ENCODE measurements around the gene CNIH3. TPM values are rescaled to one million over a fixed set of nuclear protein-coding genes. Genes with fewer than 3 reads are reported as not detected.
A peak's percentile ranks its signal among the peaks of the same experiment; 100 is the strongest.

CNIH3 gene
- total RNA-seq, 1 experiment from 2014 or later: 29.1 TPM

DNA sequence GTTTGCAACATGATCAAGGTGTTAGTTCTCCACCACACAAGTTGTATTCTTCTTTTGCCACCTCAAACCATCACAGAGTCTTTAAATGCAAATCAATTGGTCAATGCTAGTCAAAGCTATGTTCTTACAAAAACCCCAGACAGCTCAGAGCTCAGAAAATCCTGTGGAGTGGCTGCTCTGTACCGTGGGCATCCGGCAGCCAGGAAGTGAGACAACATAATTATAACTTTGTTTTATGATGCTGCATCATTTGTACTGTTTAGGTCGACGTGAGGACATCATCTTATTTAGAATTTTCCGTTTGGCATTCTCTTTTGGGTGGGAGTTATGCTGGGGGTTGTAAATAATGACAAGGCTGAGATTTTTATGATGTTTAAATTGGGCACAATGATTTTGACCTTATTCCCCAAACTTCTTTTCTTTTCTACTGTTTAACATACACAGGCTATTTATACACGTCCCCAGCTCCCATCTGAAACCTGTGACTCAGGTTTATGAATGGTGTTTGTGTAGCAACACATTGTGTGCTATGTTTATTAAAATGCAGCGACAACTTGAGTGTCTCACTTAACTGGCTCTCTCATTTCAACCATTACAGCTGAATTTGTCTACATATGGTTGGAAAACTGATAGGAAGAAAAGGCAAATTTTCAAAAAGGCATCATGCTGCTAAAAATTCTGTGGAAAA lies 124.0 kb downstream of the CNIH3 start:
- DNase-seq (ENCODE audit: low read depth): no peak

DNA sequence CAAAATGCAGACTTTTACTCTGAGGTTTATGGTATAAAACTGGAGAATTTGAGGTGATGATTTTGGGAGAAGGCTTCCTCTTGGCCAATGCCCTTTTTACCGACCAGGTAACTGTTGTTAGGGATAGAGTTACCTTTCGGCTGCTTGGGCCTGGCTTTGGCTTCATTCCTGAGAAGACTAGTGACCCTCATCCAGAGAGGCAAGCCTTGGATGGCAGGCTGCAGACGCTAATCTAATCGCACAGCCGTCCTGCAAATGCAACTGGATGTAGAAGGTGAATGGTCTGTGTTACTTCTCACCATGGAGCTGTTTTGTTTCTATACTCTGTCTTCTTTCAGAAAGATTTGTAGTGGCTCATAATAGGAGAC lies 124.6 kb downstream of the CNIH3 start:
- DNase-seq (ENCODE audit: low read depth): no peak

DNA sequence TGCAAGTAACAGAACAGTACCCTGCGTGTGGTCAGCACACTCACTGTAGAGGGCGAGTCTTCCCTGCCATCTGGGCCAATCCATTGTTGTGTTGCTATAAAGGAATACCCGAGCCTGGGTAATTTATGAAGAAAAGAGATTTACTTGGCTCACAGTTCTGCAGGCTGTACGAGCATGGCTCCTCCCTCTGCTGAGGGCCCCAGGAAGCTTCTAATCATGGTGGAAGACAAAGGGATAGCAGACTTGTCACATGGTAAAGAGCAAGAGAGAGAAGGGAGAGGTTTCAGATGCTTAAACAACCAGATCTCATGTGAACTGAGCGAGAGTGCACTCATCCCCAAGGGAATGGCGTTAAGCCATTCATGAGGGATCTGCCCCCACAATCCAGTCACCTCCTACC lies 126.2 kb downstream of the CNIH3 start:
- no peak for DNase-seq (ENCODE audit: low read depth)

DNA sequence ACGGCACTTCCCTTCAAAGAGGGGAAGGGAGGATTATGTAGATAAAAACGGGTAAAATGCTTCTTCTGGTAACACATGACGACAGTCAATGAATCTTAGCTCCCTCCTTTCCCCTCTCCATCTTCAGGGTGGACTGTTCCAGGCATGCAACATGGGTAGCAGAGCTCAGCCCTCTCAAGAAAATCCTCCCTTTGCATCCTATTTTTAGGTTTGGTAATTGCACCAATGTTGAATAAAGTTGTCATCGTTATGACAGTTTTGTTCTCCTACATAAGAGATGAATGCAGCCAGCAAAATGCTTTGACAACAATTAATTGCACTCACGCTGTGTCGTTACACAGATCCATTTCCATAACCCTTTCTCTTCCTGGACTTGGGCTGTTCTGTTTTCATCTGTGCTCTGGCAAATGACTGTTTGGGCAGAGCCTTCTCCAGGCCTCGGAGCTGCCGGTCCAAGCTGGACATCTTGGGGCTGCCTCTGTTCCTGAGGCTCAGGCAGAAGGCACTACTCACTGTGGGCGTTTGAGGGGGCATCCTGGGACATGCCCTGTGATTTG lies 127.6 kb downstream of the CNIH3 start:
- DNase-seq (ENCODE audit: low read depth): no peak

DNA sequence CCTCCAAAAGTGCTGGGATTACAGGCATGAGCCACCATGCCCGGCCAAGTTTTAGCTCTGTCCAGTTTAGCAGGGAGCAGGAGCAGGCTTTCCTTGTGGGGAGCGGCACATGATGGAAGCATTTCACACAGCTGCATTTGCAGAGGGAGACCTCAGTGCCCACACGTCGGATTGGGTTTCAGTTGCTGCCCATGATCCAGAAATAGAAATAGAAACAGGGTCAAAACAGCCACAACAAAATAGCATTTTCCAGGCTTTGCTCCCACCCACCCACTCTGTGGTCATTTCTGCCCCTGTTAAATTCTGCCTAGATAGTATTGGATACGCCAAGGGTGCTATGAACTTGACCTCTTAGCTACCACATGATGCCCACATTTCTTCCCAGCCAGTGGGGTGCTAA lies 128.4 kb downstream of the CNIH3 start:
- DNase-seq (ENCODE audit: low read depth): no peak

DNA sequence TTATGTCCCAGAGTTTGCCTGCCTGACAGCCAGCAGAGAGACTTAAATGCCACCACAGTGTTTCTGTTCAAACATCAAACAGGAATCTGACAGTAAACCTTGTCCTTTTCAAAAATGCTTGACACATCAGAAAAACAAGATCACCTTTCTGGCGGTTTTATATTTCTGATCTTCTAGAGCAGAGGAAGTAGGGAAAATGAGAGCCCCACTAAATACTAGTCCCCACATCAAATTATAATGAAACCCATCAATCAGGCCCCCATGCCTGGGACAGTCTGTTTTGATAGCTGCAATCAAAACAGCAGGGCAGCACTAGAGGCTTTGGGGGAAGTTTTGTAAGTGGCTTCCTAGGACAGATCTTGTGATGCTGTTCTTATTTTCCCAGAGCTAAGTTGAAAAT lies 129.3 kb downstream of the CNIH3 start:
- DNase-seq (ENCODE audit: low read depth): no peak

DNA sequence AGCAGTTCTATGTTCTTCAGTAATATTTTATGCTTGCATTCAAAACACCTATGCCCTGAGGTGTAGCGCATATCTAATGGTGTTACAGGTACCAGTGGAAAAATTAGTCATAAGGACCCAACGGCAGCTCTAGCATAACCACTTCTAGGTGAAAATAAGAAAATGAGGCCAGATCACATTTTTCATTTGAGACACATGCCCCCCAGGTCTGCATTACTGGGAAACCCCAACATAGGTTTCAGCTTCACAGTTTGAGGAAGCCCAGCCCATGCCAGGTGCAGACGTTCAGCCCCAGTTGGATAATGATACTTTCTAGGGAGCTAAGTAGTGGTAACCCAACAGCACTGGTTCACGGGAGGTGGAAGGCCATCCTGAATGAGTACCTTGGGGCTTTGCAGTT lies 129.8 kb downstream of the CNIH3 start:
- DNase-seq (ENCODE audit: low read depth): no peak

DNA sequence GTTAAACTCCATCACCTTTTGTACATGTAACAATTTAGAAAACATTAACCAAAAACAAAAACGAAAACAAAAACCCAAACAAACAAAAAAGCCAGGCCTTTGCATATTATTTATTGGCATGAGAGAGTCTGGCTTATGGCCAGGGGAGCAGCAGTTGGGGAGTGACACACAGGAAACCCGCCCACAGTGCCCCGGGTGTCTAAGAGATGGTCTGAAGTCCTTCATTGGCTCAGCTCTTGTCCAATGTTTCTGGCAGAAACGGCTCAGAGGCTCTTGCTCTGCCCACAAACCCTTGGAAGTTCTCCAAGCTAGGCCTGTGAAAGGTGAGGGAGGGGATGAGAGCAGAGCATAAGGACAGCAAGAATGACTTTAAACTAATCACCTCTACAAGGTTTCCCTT lies 131.5 kb downstream of the CNIH3 start:
- peak; percentile 84 for DNase-seq (ENCODE audit: low read depth)

DNA sequence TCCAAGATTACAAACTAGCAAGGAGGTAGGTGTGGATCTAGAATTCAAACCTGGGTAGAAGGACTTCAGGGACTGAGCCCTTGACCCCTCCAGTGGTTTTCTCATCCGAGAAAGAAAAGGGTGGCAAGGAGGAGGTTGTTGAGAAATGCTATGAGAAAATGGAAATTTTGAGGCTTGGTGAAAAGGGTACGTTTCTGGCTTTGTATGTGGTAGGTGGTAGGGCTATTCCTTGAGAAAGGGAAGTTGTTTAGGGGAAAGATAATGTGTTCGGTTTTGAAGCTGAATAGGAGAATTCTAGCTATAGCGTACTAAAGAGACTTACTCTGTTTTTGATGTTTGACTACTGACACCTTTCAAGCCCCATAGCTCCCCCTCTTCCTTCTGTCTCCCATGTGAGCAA lies 133.8 kb downstream of the CNIH3 start:
- DNase-seq (ENCODE audit: low read depth): no peak

DNA sequence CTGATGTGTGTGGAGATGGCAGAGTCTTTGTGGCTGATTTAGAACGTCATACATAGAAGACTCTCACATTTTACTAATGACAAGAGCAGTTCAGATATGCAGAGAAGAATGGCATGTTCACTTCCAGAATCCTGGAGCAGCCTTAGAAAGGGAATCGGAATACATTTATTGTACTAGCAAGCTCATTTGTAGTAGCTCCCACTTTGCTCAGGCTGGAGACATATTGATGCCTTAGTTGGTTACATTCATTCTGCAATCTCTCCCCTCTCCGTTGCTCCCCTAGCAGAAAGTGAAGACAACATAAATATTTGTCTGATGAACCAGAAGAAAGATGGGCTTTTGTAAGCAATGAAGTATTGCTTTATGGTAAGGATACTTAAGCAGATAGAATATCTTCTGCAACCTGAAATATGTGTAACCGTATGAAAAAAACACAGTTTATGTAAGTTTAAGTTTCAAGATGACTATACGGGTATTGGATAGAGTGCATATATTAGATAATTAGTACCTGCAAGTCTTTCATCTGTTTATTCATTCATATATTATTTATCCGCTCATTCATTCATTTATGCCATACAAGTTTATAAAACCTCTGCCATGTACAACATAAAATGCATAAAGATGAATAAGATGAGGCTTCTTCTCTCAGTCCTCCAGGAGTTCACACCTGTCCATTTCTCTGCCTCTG lies 135.7 kb downstream of the CNIH3 start:
- DNase-seq (ENCODE audit: low read depth): no peak

DNA sequence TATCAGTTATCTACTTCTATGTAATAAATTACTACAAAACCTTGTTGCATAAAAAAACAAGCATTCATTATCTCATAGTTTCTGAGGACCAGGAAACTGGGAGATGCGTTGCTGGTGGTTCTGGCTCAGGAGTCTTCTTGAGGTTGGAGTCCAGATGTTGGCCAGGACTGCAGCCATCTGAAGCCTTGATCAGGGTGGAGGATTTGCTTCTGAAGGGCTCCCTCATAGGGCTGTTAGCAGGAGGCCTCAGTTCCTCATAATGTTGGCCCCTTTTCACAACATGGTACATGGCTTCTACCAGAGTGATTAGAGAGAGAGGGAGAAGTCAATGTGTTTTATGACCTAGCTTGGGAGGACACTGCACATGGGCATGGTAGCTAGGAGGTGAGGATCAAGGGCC lies 137.4 kb downstream of the CNIH3 start:
- no peak for DNase-seq (ENCODE audit: low read depth)

DNA sequence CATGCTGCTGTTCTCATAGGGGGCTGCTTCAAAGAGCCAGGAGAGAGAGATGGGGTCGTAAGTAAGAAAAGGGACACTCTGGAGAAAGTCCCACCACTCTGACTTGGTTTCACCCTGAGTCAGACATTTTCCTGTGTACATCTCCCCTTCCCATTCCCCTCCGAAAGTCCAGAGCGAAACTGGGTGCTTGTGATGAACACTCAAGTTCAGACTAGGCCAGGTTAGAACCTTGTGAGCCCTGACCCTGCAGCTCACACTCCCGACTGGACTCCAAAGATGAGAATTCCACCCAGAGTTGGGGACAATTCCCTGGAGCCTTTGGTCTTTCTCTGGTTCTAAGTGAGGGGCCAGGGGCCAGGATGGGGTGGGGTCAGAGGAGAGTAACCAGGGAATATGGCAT lies 139.5 kb downstream of the CNIH3 start:
- DNase-seq (ENCODE audit: low read depth): no peak

DNA sequence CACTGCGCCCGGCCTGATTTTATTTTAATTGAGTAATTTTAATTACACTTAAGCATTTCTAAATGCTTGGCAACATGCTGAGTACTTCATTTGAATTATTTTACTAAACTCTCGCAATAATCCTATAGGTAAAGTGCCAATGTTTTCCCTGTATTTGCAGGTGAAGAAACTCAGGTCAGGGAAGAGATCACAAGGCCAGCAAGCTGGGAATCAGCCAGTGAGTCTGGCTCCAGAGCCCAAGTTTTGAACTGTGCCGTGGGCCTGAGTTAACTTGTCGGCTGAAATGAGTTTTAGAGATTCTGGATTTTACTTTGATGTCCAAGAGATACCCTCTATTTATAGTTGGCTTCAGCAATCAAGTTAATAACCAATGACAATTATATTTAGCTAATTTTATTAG lies 141.4 kb downstream of the CNIH3 start:
- DNase-seq (ENCODE audit: low read depth): no peak

DNA sequence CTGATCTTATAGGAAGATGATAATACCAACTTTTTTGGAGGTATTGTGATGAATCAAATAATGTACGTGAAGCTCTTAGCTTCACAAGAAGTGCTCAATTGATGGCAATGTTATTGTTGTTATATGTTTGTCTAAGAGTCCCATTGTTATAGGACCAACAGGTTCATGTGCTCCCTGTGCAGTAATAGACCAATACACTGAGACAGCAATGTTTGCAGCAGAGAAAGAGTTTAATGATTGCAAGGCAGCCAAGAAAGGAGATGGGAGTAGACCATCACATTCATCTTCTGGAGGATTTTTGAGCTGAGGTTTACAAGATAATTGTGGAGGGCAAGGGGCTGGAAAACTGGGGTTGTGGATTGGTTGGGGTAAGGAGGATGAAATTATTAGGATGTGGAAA lies 143.0 kb downstream of the CNIH3 start:
- DNase-seq (ENCODE audit: low read depth): no peak

DNA sequence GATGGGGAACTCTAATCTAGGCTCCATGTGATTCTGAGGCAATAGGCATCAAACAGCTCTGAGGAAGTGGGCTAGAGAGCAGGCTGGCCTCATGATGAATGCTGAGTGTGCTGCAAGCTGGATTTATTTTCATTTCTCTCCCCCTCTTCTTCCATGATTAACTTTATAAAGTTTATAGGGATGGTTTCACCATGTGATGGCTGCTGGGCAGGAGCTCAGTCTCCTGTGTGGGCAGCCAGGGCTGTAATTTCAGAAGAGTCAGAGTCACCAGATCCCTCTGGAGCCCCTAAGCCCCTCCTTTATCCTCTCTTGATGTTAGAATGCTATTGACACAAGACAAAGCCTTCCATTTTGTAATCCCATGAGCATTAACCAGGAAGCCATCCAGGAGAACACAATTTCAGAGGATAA lies 143.6 kb downstream of the CNIH3 start:
- no peak for DNase-seq (ENCODE audit: low read depth)

DNA sequence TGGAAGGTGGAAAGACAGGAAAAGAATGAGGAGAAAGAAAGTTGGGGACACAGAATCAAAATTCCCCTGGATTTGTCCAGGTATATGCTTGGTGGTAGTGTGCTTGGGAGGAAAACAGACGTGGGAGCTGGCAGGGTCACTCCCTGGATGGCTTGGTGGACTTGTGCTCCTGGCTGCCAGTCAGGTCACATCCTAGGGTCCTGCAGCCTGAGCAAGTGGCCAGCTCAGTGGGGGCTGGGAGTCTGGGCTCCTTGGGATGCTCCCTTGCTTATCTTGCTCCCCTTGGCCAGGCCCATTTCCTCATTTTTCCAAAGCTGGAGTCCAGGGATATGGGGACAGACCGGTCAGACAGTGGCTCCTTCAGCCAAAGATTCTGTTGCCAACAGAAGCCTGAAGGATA lies 144.0 kb downstream of the CNIH3 start:
- DNase-seq (ENCODE audit: low read depth): no peak

DNA sequence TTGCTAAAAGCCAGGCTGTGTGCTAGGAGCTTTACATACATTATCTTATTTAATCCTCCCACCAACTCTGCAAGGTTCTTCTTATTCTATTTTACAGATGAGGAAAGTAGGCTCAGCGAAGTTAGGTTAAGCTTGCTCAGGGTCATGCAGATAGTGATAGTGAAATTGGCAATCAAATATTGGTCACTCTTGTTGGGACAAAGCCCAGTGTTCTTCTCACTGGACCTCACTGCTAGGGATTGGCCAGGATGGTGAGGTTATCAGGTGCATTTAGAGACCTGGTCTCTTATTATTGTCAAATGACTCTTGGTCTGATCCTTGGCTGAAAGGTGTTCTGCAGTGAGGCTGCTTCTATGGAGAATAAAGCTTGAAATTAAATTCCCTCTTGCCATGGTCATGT lies 145.1 kb downstream of the CNIH3 start:
- no peak for DNase-seq (ENCODE audit: low read depth)

DNA sequence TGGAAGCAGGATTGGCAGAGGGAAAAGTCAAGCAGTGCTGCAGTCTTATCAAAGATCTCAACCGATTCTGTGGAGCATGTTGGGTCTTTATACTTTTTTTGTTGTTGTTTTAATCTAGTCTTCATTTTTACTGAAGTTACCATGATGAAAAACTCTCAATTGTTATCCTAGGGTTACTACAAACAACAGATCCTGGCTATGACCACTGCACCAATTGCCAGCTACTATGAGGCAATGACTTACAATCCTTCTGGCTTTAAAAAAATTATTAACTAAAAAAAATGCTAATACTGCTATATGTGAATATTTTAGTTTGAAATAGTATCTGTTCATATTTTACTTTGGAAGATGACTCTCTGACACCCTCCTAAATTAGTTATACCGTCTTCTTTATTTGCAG lies 145.9 kb downstream of the CNIH3 start:
- DNase-seq (ENCODE audit: low read depth): no peak

DNA sequence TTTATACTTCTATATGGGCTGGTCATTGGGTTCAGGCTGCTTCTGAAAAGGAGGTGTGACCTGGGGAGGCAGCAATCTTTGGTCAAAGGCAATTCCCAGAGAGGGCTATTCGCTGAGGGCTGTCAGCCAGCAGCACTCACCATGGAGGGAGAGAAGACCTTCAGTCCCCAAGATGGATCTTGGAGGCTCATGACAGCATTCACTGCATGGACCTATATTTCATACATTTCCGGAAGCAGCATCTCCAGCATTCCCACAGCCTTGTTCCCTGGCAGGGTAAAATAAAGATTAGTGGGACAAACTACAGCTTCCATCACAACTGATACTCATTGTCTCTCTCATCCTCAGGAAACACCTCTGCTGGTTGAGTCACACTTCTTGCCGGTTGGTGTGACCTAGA lies 146.6 kb downstream of the CNIH3 start:
- no peak for DNase-seq (ENCODE audit: low read depth)

DNA sequence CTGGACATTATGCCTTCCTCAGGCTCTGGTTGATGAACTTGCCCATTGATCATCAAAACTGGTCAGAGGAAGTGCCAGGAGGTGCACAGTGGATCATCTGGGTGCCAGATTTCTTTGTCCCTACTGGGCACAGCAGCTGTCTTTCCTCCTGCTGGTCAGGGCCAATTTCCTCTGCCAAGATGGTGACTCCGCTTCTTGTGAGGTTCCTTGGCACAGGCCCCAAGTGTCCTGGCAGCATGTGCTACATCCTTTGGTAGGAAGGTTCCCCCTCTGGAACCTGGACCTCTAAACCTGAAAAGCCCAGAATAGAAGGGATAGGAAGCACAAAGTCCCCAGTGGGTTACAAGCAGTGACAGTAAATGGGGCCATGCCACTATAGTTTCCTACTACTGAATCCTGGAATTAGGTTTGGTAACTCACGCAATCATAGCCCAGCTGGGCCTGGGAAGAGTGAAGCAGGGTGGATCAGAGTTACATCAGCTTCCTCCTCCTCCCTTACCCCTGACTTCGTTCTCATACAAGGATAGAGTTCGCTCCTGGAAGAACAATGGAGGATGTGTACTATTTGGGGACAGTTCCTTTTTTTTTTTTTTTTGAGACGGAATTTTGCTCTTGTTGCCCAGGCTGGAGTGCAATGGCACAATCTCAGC lies 147.1 kb downstream of the CNIH3 start:
- no peak for DNase-seq (ENCODE audit: low read depth)

DNA sequence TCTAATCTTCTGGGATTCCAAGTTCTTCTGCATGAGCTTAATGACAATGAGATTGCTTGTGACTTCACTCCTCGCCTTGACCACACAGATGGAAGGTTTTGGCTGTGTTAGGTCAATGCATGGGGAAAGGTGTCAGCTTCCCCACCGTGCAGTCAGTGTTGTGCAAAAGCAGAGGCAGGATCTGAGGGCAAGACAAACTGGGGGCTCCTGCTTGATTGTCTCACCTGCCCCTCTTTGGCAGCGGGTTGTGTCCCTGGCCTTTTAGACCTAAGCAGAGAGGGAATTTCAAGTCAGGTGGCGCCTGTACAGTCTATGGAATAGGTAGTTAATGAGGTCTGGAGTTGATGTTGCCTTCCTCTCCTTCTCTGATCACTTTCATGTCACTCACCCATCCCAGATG lies 150.1 kb downstream of the CNIH3 start:
- DNase-seq (ENCODE audit: low read depth): no peak

DNA sequence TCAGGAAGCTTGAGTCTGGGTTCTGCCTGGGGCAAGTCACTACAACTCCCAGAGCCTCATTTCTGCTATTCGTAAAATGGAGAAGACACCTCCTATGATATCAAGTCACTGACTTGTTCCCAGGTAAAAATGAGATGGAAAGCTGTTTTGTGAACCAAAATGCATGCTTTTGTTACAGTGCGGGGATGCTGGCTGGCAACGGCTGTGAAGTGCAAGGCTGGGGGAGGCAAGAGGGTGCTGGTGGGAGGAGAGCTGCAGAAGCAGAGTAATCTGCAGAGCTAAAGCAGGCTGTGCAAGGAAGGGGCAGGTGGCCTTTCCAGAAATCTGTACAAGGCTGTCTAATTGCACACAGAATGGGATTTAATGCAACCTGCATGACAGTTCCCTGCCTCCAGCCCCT lies 150.9 kb downstream of the CNIH3 start:
- no peak for DNase-seq (ENCODE audit: low read depth)

DNA sequence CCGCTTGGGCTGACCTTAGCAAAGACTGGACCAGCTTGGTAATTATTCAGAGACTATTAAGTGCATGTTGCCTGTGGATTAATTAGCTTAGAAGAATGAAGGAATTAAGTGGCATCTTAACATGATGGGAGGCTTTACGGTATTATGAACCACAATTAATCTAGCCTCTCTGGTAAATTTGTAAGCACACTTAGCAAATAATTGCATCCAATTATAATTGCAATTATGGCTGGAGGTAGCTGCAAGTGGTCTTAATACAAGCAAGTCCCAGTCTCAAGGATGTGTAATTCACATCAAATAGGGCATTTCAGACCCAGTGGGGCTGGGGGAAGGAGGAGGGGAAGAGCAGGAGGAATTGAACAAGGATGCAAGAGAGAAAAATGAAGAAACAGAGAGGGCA lies 151.6 kb downstream of the CNIH3 start:
- no peak for DNase-seq (ENCODE audit: low read depth)
